HTR-8/SVneo (cell line): Measurements from ENCODE around the gene GADD45A.
"Not testable (repeated sequence)": the region's sequence is repeated elsewhere in the genome, so short reads cannot be mapped to it uniquely, and the experiment has no call there.

Source experiments
- DNase-seq: peaks from one replicate; pipeline ENCODE4 v3.0.0; 2011; ENCODE audit warnings: low spot score, mixed read lengths; ENCODE audit not compliant: insufficient read length
- FAIRE-seq: peaks from 2 replicates; lab custom pipeline; 2011; peaks lifted over from hg19 to GRCh38; lab: Jason Lieb, UNC

GADD45A gene, protein sequence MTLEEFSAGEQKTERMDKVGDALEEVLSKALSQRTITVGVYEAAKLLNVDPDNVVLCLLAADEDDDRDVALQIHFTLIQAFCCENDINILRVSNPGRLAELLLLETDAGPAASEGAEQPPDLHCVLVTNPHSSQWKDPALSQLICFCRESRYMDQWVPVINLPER

GRCh38 chr1:67685067-67685557, at the start of gene GADD45A:
TSS of gene GADD45A (plus strand) at chr1:67685201. CDS start at chr1:67685495, 294 bp downstream.
- FAIRE-seq: peak; percentile 95
- peak; percentile 94 for DNase-seq

GRCh38 chr1:67636146-67636545, 48.9 kb upstream of the GADD45A start:
- no peak for DNase-seq
- no peak for FAIRE-seq

DNA sequence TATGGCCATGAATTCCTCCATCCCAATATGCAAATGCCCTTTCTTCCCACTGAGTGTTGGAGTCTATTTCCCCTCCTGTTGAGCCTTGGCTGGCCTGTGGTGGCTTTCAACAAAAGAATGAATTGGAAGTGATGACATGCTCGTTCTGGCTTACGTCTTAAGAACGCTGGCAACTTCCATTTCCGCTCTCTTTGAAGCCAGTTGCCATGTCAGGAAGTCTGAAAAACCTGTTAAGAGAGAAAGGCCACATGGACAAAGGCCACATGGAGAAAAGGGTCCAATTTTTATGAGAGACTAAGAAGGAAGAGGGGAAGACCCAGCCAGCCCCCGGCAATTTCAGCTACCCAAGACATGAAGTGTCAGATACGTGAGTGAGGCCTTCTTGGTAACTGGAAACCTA, 45.6 kb upstream of the GADD45A start:
- DNase-seq (no peak), FAIRE-seq (no peak)

GRCh38 chr1:67642629-67643028, 42.4 kb upstream of the GADD45A start:
- DNase-seq (no peak), FAIRE-seq (no peak)

DNA sequence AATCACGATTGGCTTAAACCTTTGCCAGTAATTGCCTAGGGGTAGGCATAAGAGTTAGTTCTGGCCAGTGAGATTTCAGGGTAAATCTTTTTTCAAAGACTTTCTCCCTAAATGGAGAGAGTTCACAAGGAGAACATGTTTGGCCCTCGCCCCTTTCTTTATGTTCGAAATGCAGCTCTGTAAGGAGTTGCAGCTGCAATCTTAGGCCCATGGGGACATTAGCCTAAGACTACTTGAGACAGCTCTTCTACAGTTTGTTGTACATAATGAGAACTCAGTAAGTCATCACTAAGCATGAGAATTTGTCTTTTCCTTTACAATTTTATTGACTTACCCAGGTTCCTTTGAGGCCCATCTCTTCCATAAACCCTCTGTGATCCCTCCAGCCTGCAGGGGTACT, 40.4 kb upstream of the GADD45A start:
- no peak for FAIRE-seq
- no peak for DNase-seq

- no peak for FAIRE-seq
- no peak for DNase-seq
Measured at GRCh38 chr1:67645495-67646144, 39.4 kb upstream of the GADD45A start.

DNA sequence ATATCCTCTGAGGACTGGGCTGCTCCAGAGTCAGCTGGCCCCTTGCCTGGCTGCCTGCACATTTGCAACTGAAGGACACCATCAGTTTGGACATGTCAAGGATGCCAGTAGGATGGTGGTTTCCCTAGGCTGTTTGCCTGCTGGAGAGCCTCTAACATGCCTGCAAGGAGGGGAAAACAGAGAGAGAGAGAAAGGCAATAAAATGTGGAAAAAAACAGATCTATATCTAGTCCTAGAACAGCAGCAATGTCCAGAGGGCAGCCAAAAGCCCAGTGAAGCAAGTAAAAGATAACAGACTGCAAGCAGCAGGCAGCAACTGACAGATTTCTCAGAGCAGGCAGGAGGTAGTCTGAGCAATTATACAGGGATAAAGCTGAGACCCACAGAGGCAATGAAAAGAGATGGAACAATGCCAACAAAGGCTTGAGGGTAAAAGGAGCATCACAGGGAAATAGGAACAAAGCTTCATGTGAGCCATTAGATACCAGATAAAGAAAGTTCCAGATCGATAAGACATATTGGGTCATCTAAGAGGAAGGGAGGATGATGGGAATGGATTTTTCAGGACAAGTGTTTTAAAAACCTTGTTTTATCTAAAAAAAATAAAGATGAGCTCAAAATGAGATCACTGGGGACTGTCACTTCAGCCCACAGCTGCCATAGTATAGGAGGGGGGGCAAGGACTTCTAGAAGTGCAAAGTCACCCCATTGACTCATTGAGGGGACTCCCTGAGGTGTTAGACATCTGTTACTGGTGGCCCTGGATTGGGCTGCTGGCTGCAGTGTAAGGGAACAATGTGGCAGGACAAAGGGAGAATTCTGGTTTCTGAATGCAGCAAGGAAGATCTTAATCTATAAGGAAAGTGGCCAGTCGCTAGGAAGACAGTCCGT, 38.6 kb upstream of the GADD45A start:
- no peak for DNase-seq
- no peak for FAIRE-seq

DNA sequence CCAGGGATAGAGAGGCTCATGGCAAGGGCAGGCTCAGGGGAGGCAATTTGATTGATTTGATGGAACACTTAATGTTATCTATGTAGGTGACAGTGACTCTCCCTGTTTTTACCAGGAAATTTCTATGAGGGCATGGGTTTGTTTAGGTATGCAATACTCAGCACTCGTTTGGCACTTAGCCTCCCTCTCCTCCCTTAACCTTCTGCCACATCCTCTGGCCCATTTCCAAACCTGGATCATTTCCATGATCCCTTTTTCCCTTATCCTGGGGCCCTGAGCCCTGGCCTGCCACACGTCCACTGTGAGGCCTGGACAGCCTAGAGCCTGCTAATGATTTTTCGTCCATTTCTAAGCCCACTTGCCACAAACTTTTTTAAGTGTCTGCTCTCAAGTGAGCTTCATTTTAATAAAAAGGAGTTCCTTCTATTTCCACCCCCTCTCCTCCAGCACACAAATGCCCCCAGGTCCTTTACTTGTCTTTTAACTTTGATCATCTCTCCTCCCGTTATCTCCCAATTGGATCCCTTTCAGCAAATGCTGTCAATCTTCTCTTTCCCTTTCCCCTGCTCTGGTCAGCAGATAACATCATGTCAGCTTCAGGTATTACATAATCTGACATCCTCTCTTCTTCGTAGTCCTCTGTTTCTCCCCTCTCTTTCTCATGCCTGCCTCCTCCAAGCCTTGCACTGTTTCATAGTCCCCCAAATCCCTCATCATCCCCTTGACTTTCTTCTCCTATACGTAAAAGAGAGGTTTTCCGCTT, 37.8 kb upstream of the GADD45A start:
- FAIRE-seq (no peak), DNase-seq (peak; percentile 31)

DNA sequence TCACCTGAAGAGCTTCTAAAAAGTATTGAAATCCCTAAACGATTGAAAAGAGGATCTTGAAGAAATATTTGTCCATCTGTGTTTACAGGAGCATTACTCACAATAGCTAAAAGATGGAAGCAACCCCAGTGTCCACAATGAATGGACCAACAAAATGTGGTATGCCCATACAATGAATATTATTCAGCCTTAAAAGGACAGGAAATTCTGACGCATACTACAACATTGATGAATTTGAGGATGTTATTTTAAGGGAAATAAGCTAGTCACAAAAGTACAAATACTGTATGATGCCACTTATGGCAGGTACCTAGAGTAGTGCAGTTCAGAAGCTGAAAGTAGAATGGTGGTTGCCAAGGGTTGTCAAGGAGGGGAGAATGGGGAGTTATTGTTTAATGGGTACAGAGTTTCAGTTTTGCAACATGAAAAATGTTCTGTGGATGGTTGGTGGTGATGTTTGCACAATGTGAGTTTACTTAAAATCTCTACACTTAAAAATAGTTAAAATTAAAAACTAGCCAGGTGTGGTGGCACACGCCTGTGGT, 37.1 kb upstream of the GADD45A start:
- DNase-seq: no peak
- no peak for FAIRE-seq

- no peak for FAIRE-seq
- no peak for DNase-seq
Measured at GRCh38 chr1:67648582-67649326, 36.2 kb upstream of the GADD45A start.

DNA sequence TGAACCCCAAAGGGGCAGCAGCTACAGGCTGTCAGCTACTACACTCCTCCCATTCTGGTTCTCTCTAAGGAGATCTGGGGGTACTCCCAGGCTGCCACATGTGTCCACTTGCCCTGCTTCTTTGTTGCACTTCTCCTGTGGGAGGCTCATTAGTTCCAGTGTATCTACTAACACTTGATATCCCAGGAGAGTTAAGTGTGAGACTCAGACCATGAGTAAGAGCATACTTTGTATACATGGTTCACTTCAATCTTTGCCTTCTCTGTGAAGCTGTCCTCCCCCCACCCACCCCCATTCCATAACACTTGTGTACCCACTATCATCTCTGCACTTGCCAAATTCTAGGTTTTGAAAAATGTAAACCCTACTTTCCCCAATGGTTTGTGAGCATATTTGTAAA, 34.9 kb upstream of the GADD45A start:
- FAIRE-seq (no peak), DNase-seq (no peak)

DNA sequence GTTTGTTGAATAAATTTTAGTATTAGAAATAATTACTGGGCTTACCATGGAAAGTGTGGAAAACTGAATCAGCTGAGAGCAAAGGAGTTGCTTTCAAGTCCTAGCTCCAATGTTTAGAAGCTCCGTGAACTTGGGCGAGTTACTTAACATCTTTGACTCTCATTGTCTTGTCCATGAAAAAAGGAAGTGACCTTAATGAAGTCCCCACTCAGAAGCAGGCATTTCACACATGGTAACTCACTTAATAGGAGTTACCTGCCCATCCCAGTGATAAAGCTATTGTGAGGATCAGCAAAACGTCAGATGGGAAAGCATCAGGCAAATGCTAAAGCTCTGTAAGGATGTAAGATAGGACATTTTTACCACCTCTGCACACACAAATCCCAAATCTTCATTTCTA, 34.0 kb upstream of the GADD45A start:
- DNase-seq (no peak), FAIRE-seq (no peak)

DNA sequence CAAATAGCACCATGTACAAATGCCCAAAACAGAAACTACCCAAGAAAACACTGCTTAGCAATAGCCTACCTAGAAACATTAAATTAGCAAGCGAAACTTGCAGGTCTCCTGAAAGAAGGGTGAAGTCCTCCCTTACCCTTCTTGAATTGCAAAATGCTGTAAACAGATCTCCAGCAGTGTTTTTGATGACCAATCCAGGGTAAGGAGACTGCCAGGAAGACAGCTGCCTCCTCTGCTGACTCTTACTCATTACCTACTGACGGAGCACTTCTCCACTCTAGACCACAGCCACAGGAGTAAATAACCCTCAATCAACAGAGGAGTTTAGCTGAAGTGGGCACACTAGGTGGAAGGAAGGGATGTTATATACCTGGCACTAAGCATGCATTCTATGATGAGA, 32.2 kb upstream of the GADD45A start:
- FAIRE-seq (no peak), DNase-seq (no peak)

DNA sequence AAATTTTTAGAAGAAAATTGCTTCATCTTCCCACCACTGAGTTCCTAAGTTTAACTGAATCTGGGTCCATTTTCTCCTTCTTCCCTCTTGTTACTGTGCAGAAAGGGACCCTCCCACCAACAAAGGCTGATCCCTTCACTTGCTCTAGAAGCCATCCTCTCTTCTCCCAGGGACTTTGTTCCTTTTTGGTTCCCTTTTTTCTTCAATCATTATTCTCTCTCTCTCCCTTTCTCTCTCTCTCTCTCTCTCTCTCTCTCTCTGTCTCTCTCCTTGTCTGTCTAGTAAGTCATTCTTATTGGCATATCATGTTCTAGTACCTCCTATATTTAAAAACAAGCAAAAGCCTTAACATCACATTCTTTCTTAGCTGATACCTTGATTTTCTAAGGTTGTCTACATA, 31.7 kb upstream of the GADD45A start:
- FAIRE-seq: no peak
- no peak for DNase-seq

DNA sequence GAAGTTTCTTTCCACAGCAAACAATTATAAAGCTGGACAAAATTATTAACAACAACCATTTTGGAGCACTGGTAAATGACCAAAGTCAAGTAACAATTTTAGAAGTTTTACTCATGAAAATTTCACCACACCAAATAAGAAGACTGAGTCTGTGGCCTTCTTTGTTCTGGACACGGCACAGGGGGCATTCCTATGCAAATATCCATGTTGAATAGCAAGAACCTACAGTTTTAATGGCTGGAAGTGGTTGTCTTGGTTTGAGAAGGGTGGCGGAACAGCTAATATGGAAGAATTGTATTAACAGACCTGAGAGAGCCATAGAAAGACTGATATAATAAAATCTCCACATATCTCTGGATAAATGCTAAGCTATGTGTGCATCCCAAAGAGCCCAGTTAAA, 29.4 kb upstream of the GADD45A start:
- DNase-seq: no peak
- FAIRE-seq: no peak

GRCh38 chr1:67657152-67657551, 27.8 kb upstream of the GADD45A start:
- FAIRE-seq, DNase-seq: not testable (repeated sequence)

DNA sequence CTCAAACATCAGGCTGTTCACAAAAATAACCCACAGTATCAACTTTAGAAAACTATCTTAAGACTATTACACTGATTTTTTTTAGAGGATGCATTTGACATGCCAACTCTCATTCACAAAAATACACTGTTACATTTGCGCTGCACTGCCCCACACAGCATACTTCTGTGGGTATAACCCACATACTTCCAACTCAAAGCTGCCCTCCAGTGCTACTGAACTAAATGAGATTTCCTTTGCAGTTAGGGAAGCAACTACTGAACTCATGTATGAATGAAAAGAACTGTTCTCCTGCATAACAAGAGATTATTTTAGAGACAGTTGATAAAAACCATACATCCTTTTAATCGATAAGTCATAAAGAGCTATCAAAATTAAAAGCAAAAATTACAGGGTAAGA, 25.8 kb upstream of the GADD45A start:
- no peak for FAIRE-seq

GRCh38 chr1:67662884-67663283, 22.1 kb upstream of the GADD45A start:
- DNase-seq (no peak), FAIRE-seq (no peak)

More for the DNA sequence above, 25.8 kb upstream of the GADD45A start:
- no peak for DNase-seq

- FAIRE-seq: no peak
- no peak for DNase-seq
Measured at GRCh38 chr1:67664048-67664447, 21.0 kb upstream of the GADD45A start.
